MG63 (cell line): ENCODE measurements around the gene LHPP. TPM values are rescaled to one million over a fixed set of nuclear protein-coding genes. Genes with fewer than 3 reads are reported as not detected.
"Not testable (repeated sequence)": the region's sequence is repeated elsewhere in the genome, so short reads cannot be mapped to it uniquely, and the experiment has no call there.

ENCODE experiments used
- DNase-seq: peaks from one replicate; pipeline ENCODE4 v3.0.0-alpha.2; 2020
- H3K27me3 ChIP-seq: fragments of 250-450 bp; sonication (Bioruptor Pico); 2 replicates; pipeline ENCODE4 v1.5.1; 2020; ENCODE audit warnings: mild to moderate bottlenecking, moderate library complexity
- H3K36me3 ChIP-seq: fragments of 250-450 bp; sonication (Bioruptor Pico); 2 replicates; pipeline ENCODE4 v1.5.1; 2020; ENCODE audit warnings: mild to moderate bottlenecking, moderate library complexity
- H3K4me3 ChIP-seq: fragments of 250-450 bp; sonication (Bioruptor Pico); 2 replicates; pipeline ENCODE4 v1.5.1; 2020; ENCODE audit warnings: mild to moderate bottlenecking, moderate library complexity
- H3K9me3 ChIP-seq: fragments of 250-450 bp; sonication (Bioruptor Pico); 2 replicates; pipeline ENCODE4 v1.5.1; 2020; ENCODE audit warnings: mild to moderate bottlenecking, moderate library complexity
- total RNA-seq: library from RNA; depleted of rRNA; stranded (reverse); fragments of >200 nt; shearing (Covaris generic); gene quantifications from 2 replicates; pipeline ENCODE4 v1.2.3, GENCODE V29; 2014; ENCODE audit warnings: low replicate concordance; rRNA removed

The LHPP gene
- total RNA-seq, result 4.8 and 17.0 TPM in 2 replicates

GRCh38 chr10:124461642-124462347, at the start of gene LHPP:
TSS of gene LHPP (plus strand) at chr10:124461823. CDS start at chr10:124461863, 40 bp downstream.
- H3K27me3 ChIP-seq, result no peaks in the 10 kb centered on the region
- H3K36me3 ChIP-seq, result no peaks in the 10 kb centered on the region
- no peaks in the 10 kb centered on the region for H3K9me3 ChIP-seq
- peak; percentile 86 for DNase-seq
- H3K4me3 ChIP-seq, result peak within 1 kb of the TSS; percentile 64

- Histone ChIP-seq H3K4me3 (no peak overlapping the region), H3K9me3 (no peaks in the 10 kb centered on the region), H3K27me3 (no peaks in the 10 kb centered on the region), H3K36me3 (peaks cover 20% of the 10 kb centered on the region)
- no peak for DNase-seq
Measured at GRCh38 chr10:124414076-124414475, 47.5 kb upstream of the LHPP start.

GRCh38 chr10:124415210-124415609, 46.4 kb upstream of the LHPP start:
- DNase-seq, result no peak
- no peaks in the 10 kb centered on the region for H3K27me3 ChIP-seq
- peaks cover 10% of the 10 kb centered on the region for H3K36me3 ChIP-seq
- H3K9me3 ChIP-seq, result no peaks in the 10 kb centered on the region
- no peak overlapping the region for H3K4me3 ChIP-seq

- H3K36me3 ChIP-seq, result peaks cover 5% of the 10 kb centered on the region
- no peaks in the 10 kb centered on the region for H3K9me3 ChIP-seq
- DNase-seq, result no peak
- H3K27me3 ChIP-seq, result peaks cover 5% of the 10 kb centered on the region
- H3K4me3 ChIP-seq, result peak overlapping the region; percentile 75
Measured at GRCh38 chr10:124416733-124417132, 44.9 kb upstream of the LHPP start.

- Histone ChIP-seq H3K36me3 (peaks cover 2% of the 10 kb centered on the region; the same call in 1 of the 2 replicates), H3K4me3 (peak overlapping the region; percentile 75), H3K9me3 (no peaks in the 10 kb centered on the region), H3K27me3 (peaks cover 5% of the 10 kb centered on the region)
- DNase-seq, result peak; percentile 72
Measured at GRCh38 chr10:124417895-124418725, 43.5 kb upstream of the LHPP start.

- Histone ChIP-seq H3K4me3 (peak within 1 kb of the TSS; percentile 75), H3K27me3 (peaks cover 7% of the 10 kb centered on the region), H3K9me3 (no peaks in the 10 kb centered on the region), H3K36me3 (peaks cover 2% of the 10 kb centered on the region; the same call in 1 of the 2 replicates)
- peak; percentile 95 for DNase-seq
Measured at GRCh38 chr10:124418726-124419501, 42.7 kb upstream of the LHPP start, which contains the start of gene OAT. TSS of gene OAT (minus strand) at chr10:124418923. CDS start at chr10:124412171, 6,752 bp downstream.

GRCh38 chr10:124419635-124420034, 42.0 kb upstream of the LHPP start:
- Histone ChIP-seq H3K4me3 (peak overlapping the region; percentile 75), H3K36me3 (peaks cover under 1% of the 10 kb centered on the region; the same call in 1 of the 2 replicates), H3K27me3 (peaks cover 7% of the 10 kb centered on the region), H3K9me3 (no peaks in the 10 kb centered on the region)
- DNase-seq, result no peak

- Histone ChIP-seq H3K4me3 (no peak overlapping the region), H3K27me3 (peaks cover 7% of the 10 kb centered on the region), H3K9me3 (no peaks in the 10 kb centered on the region), H3K36me3 (no peaks in the 10 kb centered on the region)
- DNase-seq, result no peak
Measured at GRCh38 chr10:124420254-124420653, 41.4 kb upstream of the LHPP start.

- H3K27me3 ChIP-seq, result peaks cover 10% of the 10 kb centered on the region
- no peaks in the 10 kb centered on the region for H3K36me3 ChIP-seq
- H3K4me3 ChIP-seq, result no peak overlapping the region
- no peaks in the 10 kb centered on the region for H3K9me3 ChIP-seq
- no peak for DNase-seq
Measured at GRCh38 chr10:124422742-124423141, 38.9 kb upstream of the LHPP start.

- no peaks in the 10 kb centered on the region for H3K9me3 ChIP-seq
- no peak for DNase-seq
- H3K36me3 ChIP-seq, result no peaks in the 10 kb centered on the region
- no peak overlapping the region for H3K4me3 ChIP-seq
- H3K27me3 ChIP-seq, result peaks cover 10% of the 10 kb centered on the region
Measured at GRCh38 chr10:124423813-124424212, 37.8 kb upstream of the LHPP start.

GRCh38 chr10:124425227-124425962, 36.2 kb upstream of the LHPP start:
- Histone ChIP-seq H3K27me3 (peaks cover 10% of the 10 kb centered on the region), H3K9me3 (no peaks in the 10 kb centered on the region), H3K4me3 (no peak overlapping the region), H3K36me3 (no peaks in the 10 kb centered on the region)
- DNase-seq, result no peak

- Histone ChIP-seq H3K4me3 (no peak overlapping the region), H3K36me3 (no peaks in the 10 kb centered on the region), H3K9me3 (no peaks in the 10 kb centered on the region), H3K27me3 (peaks cover 5% of the 10 kb centered on the region; the same call in 1 of the 2 replicates)
- no peak for DNase-seq
Measured at GRCh38 chr10:124428207-124428777, 33.3 kb upstream of the LHPP start.

- H3K36me3 ChIP-seq, result no peaks in the 10 kb centered on the region
- H3K27me3 ChIP-seq, result peaks cover 3% of the 10 kb centered on the region; the same call in 1 of the 2 replicates
- H3K9me3 ChIP-seq, result no peaks in the 10 kb centered on the region
- H3K4me3 ChIP-seq, result no peak overlapping the region
- DNase-seq, result no peak
Measured at GRCh38 chr10:124429576-124429975, 32.0 kb upstream of the LHPP start.

- peaks cover 3% of the 10 kb centered on the region; the same call in 1 of the 2 replicates for H3K27me3 ChIP-seq
- no peaks in the 10 kb centered on the region for H3K36me3 ChIP-seq
- H3K9me3 ChIP-seq, result no peaks in the 10 kb centered on the region
- DNase-seq, result no peak
- no peak overlapping the region for H3K4me3 ChIP-seq
Measured at GRCh38 chr10:124430077-124430476, 31.5 kb upstream of the LHPP start.

- H3K4me3 ChIP-seq, result no peak overlapping the region
- H3K36me3 ChIP-seq, result no peaks in the 10 kb centered on the region
- no peak for DNase-seq
- H3K27me3 ChIP-seq, result no peaks in the 10 kb centered on the region
- no peaks in the 10 kb centered on the region for H3K9me3 ChIP-seq
Measured at GRCh38 chr10:124433461-124433860, 28.2 kb upstream of the LHPP start.

- H3K36me3 ChIP-seq, H3K9me3 ChIP-seq, H3K27me3 ChIP-seq: not testable (repeated sequence)
Measured at GRCh38 chr10:124435683-124436082, 25.9 kb upstream of the LHPP start.

More at GRCh38 chr10:124435683-124436082, 25.9 kb upstream of the LHPP start:
- DNase-seq, H3K4me3 ChIP-seq: not testable (repeated sequence)
